HG02763 (cell line): ENCODE data around the gene CAMKK1.

Experiments used
- ATAC-seq: cut with Tn5 transposase; IDR thresholded peaks from one replicate; pipeline ENCODE4 v1.9.1; 2021; ENCODE audit warnings: mild to moderate bottlenecking, moderate library complexity; ENCODE audit not compliant: unreplicated experiment

Gene CAMKK1

GRCh38 chr17:3815122-3815521 is 77.7 kb downstream of the CAMKK1 start:
- ATAC-seq = no peak

DNA sequence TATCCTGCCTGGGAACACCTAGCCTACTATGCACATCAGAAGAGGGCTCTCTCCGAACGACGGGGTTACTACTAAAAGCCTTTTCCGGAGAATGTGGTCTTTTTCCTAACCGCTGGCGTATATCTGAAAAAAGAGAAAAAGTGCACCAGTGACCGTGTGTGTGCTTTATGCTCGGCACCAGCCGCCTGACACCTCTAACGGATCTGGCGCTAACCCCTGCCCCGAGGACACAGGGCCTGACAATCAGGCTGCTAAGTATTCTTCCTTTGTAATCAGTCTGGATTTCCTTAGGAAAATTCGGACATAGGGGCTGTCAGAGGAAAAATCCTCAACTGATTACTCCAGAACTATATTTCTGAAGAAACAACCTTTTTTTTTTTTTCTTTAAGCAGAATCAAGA is 78.5 kb downstream of the CAMKK1 start:
- no peak for ATAC-seq

DNA sequence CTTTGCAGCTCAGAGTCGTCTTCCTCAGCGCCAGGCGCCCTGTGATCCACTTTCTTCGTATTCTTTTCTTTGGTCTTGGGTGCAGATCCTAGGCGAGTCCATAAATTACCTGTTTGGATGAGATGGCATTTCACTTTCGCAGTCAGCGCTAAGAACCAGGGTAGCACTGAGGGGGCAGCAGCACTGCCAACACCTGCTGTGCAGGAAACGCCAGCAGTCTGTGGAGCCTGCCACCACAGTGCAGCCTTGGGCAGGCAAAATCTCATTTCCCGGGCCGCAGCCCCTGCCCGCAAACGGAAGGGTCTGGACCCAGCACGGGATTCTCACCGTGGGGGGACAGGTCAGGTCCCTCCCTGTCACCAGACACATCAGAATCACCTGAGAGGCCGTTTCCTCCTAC is 79.7 kb downstream of the CAMKK1 start:
- no peak for ATAC-seq

DNA sequence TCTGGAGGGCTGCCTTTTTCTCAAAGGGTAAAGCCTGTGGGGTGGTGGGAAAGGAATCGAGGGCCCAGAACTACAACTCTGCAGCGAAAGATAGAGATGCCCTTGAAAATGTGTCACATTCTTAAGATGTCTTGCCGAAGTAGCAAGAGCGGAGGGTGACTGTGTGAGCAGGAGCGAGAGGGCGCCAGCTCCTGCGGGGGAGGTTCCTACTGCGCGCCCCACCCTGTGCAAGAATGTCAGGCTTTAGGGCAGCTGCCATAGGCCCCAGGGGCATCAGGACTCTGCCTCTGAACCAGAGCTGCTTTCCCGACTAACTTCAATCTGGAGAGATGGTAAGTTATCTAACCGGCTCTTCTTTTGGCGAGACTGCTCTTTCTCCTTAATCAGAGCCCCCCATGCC is 80.1 kb downstream of the CAMKK1 start:
- no peak for ATAC-seq

DNA sequence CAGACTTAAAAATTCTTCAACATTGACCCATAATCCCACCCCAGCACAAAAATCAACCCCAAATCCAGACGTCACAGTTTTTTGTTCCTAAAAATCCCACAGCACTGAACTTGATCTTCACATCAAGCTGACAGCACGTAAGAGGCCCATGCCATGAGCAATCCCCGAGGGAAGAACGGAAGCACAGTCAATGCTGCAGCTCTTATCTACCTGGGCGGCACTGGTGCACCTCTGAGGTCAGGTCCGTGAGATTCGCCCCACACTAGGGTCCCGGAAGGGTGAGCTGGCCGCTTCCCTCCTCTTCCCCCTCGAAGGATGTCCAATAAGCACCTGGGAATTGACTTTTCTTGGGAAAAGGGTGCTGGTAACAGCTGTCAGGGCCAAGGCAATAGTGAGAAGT is 80.6 kb downstream of the CAMKK1 start:
- ATAC-seq = no peak
